ENCODE measurements around the gene POLR3A. TPM values are rescaled to one million over a fixed set of nuclear protein-coding genes. Genes with fewer than 3 reads are reported as not detected.

POLR3A gene
- total RNA-seq, 1 donor from 2014 or later, result 19.5 TPM

- peaks cover 3% of the 10 kb centered on the region for H3K36me3 Mint-ChIP-seq (ENCODE audit: unreplicated experiment)
- no peak overlapping the region for H3K27ac Mint-ChIP-seq (ENCODE audit: unreplicated experiment)
- no peak overlapping the region for H3K4me3 Mint-ChIP-seq (ENCODE audit: unreplicated experiment)
- H3K27me3 Mint-ChIP-seq (ENCODE audit: unreplicated experiment), result peaks cover 6% of the 10 kb centered on the region
- H3K9me3 Mint-ChIP-seq (ENCODE audit: unreplicated experiment), result no peaks in the 10 kb centered on the region
- no peaks in the 10 kb centered on the region for H3K4me1 Mint-ChIP-seq (ENCODE audit: unreplicated experiment)
- TF ChIP-seq CTCF (IDR thresholded peaks at IDR 0.05), result no peak
- DNase-seq (ENCODE audit: extremely low spot score, unreplicated experiment), result no peak
These were observed 30.8 kb upstream of the POLR3A start for GRCh38 chr10:78059906-78060702.

DNA sequence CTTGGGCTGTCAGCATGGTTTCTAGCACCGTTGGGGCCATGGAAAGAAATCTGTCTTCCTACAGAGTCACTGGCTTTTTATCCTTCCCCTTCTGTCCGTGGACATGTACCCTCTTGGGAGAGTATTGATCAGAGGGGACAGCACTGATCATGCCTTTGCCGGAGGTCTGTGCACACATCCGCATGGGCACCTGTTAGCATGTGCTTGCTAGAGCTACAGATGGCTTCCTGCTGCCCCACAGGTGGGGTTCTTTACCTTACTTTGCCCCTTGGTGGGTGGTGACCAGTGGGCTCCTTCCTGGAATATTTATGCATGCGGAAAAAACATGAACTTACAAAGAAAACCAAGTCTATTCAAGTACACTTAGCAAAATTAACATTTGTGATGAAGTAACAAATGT lies 29.2 kb upstream of the POLR3A start:
- no peak overlapping the region for H3K4me3 Mint-ChIP-seq (ENCODE audit: unreplicated experiment)
- peaks cover 6% of the 10 kb centered on the region for H3K27me3 Mint-ChIP-seq (ENCODE audit: unreplicated experiment)
- H3K36me3 Mint-ChIP-seq (ENCODE audit: unreplicated experiment), result peaks cover 6% of the 10 kb centered on the region
- TF ChIP-seq CTCF (IDR thresholded peaks at IDR 0.05), result no peak
- peaks cover 1% of the 10 kb centered on the region for H3K4me1 Mint-ChIP-seq (ENCODE audit: unreplicated experiment)
- no peak for DNase-seq (ENCODE audit: extremely low spot score, unreplicated experiment)
- no peaks in the 10 kb centered on the region for H3K9me3 Mint-ChIP-seq (ENCODE audit: unreplicated experiment)
- H3K27ac Mint-ChIP-seq (ENCODE audit: unreplicated experiment), result no peak overlapping the region

DNA sequence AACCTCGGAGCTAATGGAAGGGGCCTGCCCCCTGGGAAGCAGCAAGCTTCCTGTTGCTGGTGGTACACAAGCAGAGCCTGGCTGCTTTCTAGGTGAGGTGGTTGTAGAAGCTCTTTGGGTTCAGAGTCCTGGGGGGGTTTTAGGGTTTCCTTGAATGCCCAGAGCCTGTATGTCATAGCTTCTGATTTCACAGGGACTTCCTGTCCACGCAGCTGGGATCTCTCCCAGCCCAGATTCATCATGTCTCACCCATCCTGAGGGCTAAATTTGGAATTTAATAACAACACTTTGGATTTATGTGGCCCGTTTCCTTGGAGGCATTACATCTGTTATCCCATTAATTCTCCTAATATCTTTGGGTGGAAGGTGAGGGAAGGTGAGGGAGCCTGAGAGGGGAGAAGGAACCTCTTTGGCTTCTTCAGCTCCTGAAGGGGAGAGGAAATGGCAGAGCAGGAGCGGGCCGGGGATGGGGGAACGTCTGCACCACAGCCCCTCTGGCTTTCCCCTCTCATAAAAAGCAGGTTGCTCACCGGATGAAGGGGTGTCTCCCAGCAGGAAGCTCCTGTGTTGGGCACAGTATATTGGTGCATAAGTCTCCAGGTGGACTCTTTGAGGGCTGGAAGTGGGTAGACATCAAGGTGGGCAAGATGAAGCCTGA lies 24.0 kb upstream of the POLR3A start:
- H3K4me1 Mint-ChIP-seq (ENCODE audit: unreplicated experiment), result peaks cover 12% of the 10 kb centered on the region
- H3K4me3 Mint-ChIP-seq (ENCODE audit: unreplicated experiment), result no peak overlapping the region
- H3K27ac Mint-ChIP-seq (ENCODE audit: unreplicated experiment), result no peak overlapping the region
- DNase-seq (ENCODE audit: extremely low spot score, unreplicated experiment), result no peak
- H3K36me3 Mint-ChIP-seq (ENCODE audit: unreplicated experiment), result peaks cover 6% of the 10 kb centered on the region
- no peaks in the 10 kb centered on the region for H3K9me3 Mint-ChIP-seq (ENCODE audit: unreplicated experiment)
- no peaks in the 10 kb centered on the region for H3K27me3 Mint-ChIP-seq (ENCODE audit: unreplicated experiment)
- no peak for TF ChIP-seq CTCF (IDR thresholded peaks at IDR 0.05)

DNA sequence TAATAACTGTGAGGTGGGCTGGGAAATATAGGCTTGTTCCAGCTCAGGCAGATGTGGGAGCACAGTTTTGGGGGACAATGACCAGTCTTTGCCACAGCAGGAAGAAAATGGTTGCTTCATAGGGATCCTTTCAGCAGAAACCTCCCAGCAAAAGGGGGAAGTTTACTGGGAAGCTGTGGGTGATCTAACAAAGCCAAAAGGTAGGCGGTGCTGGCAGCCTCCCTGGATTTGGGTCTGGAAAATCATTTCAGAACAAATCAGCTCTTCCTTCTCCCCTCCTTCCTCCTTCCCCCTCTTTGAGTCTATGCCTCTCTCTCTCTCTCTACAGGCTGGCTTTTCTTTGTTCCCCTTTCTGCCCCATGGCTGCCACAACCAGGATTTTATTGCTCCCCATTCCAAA lies 20.5 kb upstream of the POLR3A start:
- no peak for DNase-seq (ENCODE audit: extremely low spot score, unreplicated experiment)
- peaks cover 21% of the 10 kb centered on the region for H3K4me1 Mint-ChIP-seq (ENCODE audit: unreplicated experiment)
- TF ChIP-seq CTCF (IDR thresholded peaks at IDR 0.05), result no peak
- H3K4me3 Mint-ChIP-seq (ENCODE audit: unreplicated experiment), result no peak overlapping the region
- peaks cover under 1% of the 10 kb centered on the region for H3K36me3 Mint-ChIP-seq (ENCODE audit: unreplicated experiment)
- no peaks in the 10 kb centered on the region for H3K9me3 Mint-ChIP-seq (ENCODE audit: unreplicated experiment)
- H3K27ac Mint-ChIP-seq (ENCODE audit: unreplicated experiment), result no peak overlapping the region
- no peaks in the 10 kb centered on the region for H3K27me3 Mint-ChIP-seq (ENCODE audit: unreplicated experiment)

- H3K9me3 Mint-ChIP-seq (ENCODE audit: unreplicated experiment), result no peaks in the 10 kb centered on the region
- peak; percentile 91 for TF ChIP-seq CTCF (IDR thresholded peaks at IDR 0.05)
- H3K27ac Mint-ChIP-seq (ENCODE audit: unreplicated experiment), result no peak overlapping the region
- peaks cover 34% of the 10 kb centered on the region for H3K4me1 Mint-ChIP-seq (ENCODE audit: unreplicated experiment)
- H3K4me3 Mint-ChIP-seq (ENCODE audit: unreplicated experiment), result no peak overlapping the region
- DNase-seq (ENCODE audit: extremely low spot score, unreplicated experiment), result peak; percentile 93
- H3K36me3 Mint-ChIP-seq (ENCODE audit: unreplicated experiment), result peaks cover 4% of the 10 kb centered on the region
- H3K27me3 Mint-ChIP-seq (ENCODE audit: unreplicated experiment), result no peaks in the 10 kb centered on the region
These were observed 18.1 kb upstream of the POLR3A start for GRCh38 chr10:78047314-78047891.
